HEK293T (cell line): Measurements from ENCODE around the gene AIRE.
A peak's percentile ranks its signal among the peaks of the same experiment; 100 is the strongest.

Source experiments
- CTCF ChIA-PET: fragments of 350-600 bp; formaldehyde crosslinking; extraction: SDS; loops from one replicate; lab custom pipeline; 2021; ENCODE audit warnings: antibody characterized with exemption, inconsistent platforms; lab: Yijun Ruan, JAX
- POLR2A ChIA-PET: fragments of 350-600 bp; formaldehyde crosslinking; extraction: SDS; loops from one replicate; lab custom pipeline; 2020; ENCODE audit warnings: antibody characterized with exemption, inconsistent platforms; lab: Yijun Ruan, JAX
- DNase-seq: peaks from one replicate; pipeline ENCODE4 v3.0.0; 2012; ENCODE audit warnings: mixed read lengths; ENCODE audit errors: extremely low spot score
- ARNT ChIP-seq: fragments of 450-650 bp; IDR thresholded peaks from 2 replicates; pipeline ENCODE4 v1.6.1; 2017; ENCODE audit warnings: mild to moderate bottlenecking
- BHLHE40 ChIP-seq: fragments of 450-650 bp; IDR thresholded peaks from 2 replicates; pipeline ENCODE4 v1.6.1; 2016; ENCODE audit warnings: mild to moderate bottlenecking, moderate library complexity, borderline replicate concordance
- CTBP1 ChIP-seq: fragments of 450-650 bp; IDR thresholded peaks from 2 replicates; pipeline ENCODE4 v1.6.1; 2016; ENCODE audit warnings: borderline replicate concordance
- ELF4 ChIP-seq: fragments of 450-650 bp; IDR thresholded peaks from 2 replicates; pipeline ENCODE4 v1.6.1; 2017; ENCODE audit warnings: antibody characterized with exemption
- FOXA1 ChIP-seq: fragments of 450-650 bp; IDR thresholded peaks from 2 replicates; pipeline ENCODE4 v1.6.1; 2016; ENCODE audit warnings: mild to moderate bottlenecking
- FOXK2 ChIP-seq: fragments of 450-650 bp; IDR thresholded peaks from 2 replicates; pipeline ENCODE4 v1.6.1; 2016; ENCODE audit warnings: mild to moderate bottlenecking
- FOXM1 ChIP-seq: fragments of 450-650 bp; IDR thresholded peaks from 2 replicates; pipeline ENCODE4 v1.6.1; 2017; ENCODE audit warnings: mild to moderate bottlenecking, borderline replicate concordance
- HDGF ChIP-seq: fragments of 450-650 bp; IDR thresholded peaks from 2 replicates; pipeline ENCODE4 v1.6.1; 2017; ENCODE audit warnings: antibody characterized with exemption, borderline replicate concordance
- L3MBTL2 ChIP-seq: fragments of 450-650 bp; conservative IDR thresholded peaks from 2 replicates; pipeline ENCODE4 v1.6.1; 2016; ENCODE audit warnings: mild to moderate bottlenecking
- LEF1 ChIP-seq: fragments of 450-650 bp; IDR thresholded peaks from 2 replicates; pipeline ENCODE4 v1.6.1; 2017; ENCODE audit warnings: mild to moderate bottlenecking, borderline replicate concordance
- NFRKB ChIP-seq: fragments of 450-650 bp; IDR thresholded peaks from 2 replicates; pipeline ENCODE4 v1.6.1; 2016; ENCODE audit warnings: mild to moderate bottlenecking, moderate library complexity
- SP1 ChIP-seq: fragments of 450-650 bp; IDR thresholded peaks from 2 replicates; pipeline ENCODE4 v1.6.1; 2017
- SUZ12 ChIP-seq: fragments of 450-650 bp; IDR thresholded peaks from 2 replicates; pipeline ENCODE4 v1.6.1; 2016; ENCODE audit warnings: mild to moderate bottlenecking
- TARDBP ChIP-seq: fragments of 450-650 bp; IDR thresholded peaks from 2 replicates; pipeline ENCODE4 v1.6.1; 2016
- ZNF384 ChIP-seq: fragments of 450-650 bp; IDR thresholded peaks from 2 replicates; pipeline ENCODE4 v1.6.1; 2016
- TF ChIP-seq, protein P1 (sequence below): fragments of 450-650 bp; IDR thresholded peaks from 2 replicates; pipeline ENCODE4 v1.6.1; 2016

AIRE gene

DNA sequence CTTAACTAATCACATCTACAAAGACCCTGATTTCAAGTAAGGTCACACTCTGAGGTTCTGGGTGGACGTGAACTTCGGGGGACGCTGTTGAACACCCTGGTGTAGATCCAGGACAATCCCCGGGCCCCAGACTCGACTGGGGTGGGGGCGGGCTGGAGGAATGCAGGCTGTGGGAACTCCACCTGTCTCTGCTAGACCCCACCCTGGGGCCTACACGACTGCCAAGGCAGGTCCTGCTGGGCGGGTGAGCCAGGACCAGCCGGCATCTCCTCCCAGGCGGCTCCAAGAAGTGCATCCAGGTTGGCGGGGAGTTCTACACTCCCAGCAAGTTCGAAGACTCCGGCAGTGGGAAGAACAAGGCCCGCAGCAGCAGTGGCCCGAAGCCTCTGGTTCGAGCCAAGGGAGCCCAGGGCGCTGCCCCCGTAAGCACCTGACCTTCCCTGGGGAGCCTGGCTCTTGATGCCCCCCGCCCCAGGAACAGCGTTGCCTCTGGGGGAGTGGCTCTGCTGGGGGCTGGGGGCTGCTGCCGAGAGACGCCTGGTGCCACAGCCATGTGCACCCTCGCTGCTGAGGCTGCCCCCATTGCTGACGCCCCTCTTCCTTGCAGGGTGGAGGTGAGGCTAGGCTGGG is 3.8 kb downstream of the AIRE start:
- ChIA-PET POLR2A (no interaction called here), CTCF (no interaction called here)
- DNase-seq = no peak
- no peak for TF ChIP-seq FOXK2
- TF ChIP-seq TARDBP = no peak
- TF ChIP-seq, protein P1, sequence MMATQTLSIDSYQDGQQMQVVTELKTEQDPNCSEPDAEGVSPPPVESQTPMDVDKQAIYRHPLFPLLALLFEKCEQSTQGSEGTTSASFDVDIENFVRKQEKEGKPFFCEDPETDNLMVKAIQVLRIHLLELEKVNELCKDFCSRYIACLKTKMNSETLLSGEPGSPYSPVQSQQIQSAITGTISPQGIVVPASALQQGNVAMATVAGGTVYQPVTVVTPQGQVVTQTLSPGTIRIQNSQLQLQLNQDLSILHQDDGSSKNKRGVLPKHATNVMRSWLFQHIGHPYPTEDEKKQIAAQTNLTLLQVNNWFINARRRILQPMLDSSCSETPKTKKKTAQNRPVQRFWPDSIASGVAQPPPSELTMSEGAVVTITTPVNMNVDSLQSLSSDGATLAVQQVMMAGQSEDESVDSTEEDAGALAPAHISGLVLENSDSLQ = no peak

DNA sequence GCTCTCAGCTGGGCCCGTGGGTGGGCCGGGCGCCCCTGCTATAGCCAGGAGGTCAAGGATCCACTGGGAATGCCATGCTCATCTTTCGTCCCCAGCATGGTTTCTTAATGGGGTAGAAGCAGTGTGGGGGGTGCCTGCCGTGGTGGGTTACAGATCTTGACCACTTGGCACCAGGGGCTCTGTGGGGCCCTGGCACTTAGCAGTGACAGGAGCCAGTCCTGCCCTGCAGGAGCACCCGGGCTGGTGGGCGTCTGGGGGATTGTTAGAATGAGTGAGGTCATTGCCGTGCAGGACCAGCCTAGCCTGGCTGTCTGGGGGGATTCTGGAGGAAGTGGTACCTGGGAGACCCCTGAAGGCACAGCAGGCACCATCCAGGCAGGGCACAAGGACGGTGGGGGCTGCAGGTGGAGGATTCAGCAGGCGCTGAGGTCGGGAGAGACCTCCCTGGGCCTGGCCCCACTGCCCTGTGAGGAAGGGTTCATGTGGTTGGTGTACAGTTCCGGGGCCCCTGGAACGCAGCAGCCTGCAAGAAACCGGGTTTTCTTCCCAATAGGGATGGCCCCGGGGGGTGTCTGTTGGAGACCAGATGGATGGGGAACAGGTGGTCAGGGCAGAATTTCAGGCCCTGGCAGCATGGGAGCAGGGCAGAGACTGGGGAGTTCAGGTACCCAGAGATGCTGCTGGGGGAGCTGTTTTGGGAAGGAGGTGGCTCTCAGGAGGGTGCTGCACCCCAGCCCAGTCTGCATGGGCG is 4.8 kb downstream of the AIRE start:
- ChIA-PET POLR2A (no interaction called here), CTCF (no interaction called here)
- no peak for DNase-seq
- TF ChIP-seq TARDBP (no peak), HDGF (no peak), ELF4 (no peak), CTBP1 (no peak)
- TF ChIP-seq, protein P1 = no peak

DNA sequence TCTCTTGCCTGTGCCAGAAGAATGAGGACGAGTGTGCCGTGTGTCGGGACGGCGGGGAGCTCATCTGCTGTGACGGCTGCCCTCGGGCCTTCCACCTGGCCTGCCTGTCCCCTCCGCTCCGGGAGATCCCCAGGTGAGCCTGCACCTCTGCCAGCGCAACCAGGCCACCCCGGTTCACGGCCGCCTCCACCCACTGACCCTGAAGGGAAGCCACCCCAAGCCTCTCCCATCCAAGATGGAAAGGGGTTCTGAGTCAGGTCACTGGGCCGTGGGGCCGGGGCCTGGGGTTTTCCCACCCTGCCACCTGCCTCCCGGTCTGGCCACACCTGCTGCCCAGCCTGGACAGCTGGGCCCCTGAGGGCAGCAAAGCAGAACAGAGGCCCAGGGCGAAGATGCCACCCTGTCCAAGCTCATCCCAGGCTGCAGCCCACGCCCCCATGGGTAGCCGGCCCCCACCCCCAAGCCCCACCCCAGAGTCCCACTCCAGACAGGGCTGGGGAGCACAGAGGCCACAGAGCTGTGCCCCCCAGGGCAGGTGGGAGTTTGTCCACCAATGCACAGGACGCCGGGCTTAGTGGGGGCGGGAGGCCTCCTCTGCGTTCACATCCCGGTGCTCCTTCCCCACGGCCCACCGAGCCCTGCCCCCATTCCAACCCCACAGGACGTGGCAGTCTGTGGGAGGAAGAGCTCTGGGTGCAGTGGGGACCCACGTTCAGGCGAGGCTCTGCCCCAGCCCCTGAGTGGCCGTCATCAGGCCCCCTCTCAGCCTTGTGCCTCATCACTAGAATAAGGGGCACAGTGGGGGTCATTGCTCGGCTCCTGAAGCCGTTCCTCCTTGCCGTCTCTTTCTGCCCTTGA is 5.6 kb downstream of the AIRE start:
- DNase-seq = no peak
- ChIA-PET POLR2A (no interaction called here), CTCF (no interaction called here)
- TF ChIP-seq HDGF (no peak), CTBP1 (no peak), ARNT (no peak), SUZ12 (no peak), FOXK2 (no peak), FOXM1 (no peak), ZNF384 (no peak), LEF1 (no peak), NFRKB (no peak), FOXA1 (no peak), BHLHE40 (no peak), SP1 (no peak), ELF4 (no peak), L3MBTL2 (no peak), TARDBP (no peak)
- TF ChIP-seq, protein P1 = no peak

DNA sequence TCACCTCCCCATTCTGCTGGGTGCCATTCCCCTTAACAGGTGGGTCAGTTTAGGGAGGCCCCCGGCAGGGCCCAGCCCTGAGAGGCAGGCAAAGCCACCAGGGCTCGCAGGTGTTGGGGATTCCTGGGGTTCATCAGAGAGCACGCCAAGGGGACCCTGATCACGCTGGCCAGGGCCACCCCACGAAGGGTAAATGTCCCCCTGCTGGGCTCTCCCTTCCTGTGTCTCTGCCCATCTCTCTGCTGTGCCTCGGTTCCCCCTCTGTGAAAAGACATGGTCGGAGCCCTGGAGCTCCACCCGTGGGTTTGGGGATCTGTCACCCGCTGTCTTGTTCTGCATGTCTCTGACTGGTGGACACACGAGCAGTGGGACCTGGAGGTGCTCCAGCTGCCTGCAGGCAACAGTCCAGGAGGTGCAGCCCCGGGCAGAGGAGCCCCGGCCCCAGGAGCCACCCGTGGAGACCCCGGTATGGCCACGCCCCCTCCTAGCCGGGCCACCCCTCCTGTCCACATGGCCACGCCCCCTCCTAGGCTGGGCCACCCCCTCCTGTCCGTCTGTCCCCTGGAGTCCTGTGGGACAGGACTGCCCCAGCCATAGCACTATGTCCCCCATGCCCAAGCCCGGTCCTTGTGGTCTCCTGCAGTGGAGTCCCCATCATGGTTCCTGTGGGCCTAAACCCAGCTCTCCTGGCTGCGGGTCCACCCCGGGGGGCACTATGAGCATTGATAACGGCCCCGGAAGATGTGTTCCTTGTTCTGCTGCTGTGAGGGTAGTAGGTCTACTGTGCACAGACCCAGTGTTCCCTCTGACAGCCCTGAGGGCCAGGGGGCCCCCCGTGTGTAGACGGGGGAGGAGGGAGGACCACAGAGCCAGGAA is 6.5 kb downstream of the AIRE start:
- TF ChIP-seq BHLHE40 (no peak), FOXA1 (no peak), HDGF (no peak), L3MBTL2 (no peak), SP1 (no peak), TARDBP (no peak), CTBP1 (no peak)
- TF ChIP-seq, protein P1 = no peak
- ChIA-PET POLR2A (no interaction called here), CTCF (no interaction called here)
- DNase-seq = peak; percentile 59

DNA sequence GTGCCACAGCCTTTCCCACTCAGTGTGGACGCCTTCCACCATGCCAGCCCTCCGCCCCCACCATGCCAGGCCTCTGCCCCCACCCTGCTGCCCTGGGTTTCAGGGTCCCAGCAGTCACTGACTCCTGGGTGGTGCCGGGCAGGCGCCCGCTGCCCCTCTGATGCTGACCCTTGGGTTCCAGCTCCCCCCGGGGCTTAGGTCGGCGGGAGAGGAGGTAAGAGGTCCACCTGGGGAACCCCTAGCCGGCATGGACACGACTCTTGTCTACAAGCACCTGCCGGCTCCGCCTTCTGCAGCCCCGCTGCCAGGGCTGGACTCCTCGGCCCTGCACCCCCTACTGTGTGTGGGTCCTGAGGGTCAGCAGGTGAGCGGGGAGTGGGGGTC is 7.1 kb downstream of the AIRE start:
- no peak for DNase-seq
- ChIA-PET CTCF (no interaction called here), POLR2A (no interaction called here)
- TF ChIP-seq FOXK2 = no peak
- TF ChIP-seq, protein P1 = no peak
- no peak for TF ChIP-seq HDGF
- no peak for TF ChIP-seq LEF1
- no peak for TF ChIP-seq ZNF384
- TF ChIP-seq BHLHE40 = no peak
- TF ChIP-seq TARDBP = no peak
- no peak for TF ChIP-seq ELF4
- no peak for TF ChIP-seq NFRKB
- no peak for TF ChIP-seq FOXA1
- TF ChIP-seq SP1 = no peak
- no peak for TF ChIP-seq ARNT
- no peak for TF ChIP-seq L3MBTL2
- no peak for TF ChIP-seq CTBP1
- no peak for TF ChIP-seq FOXM1
- no peak for TF ChIP-seq SUZ12
